ENCODE measurements around the gene GTPBP2.

Gene GTPBP2

GRCh38 chr6:43608807-43609206 is 20.3 kb downstream of the GTPBP2 start:
- no peaks in the 10 kb centered on the region for H3K27me3 ChIP-seq (ENCODE audit: insufficient read depth, low read length)
- H3K4me1 ChIP-seq (ENCODE audit: control insufficient read depth in 1 of 2, insufficient read depth in 2 of 2, low read length in 2 of 2) = peaks cover 2 to 3% of the 10 kb centered on the region in 2 experiments
- no peak overlapping the region for H4K91ac ChIP-seq (ENCODE audit: low read depth, low read length)
- no peak overlapping the region for H3K9ac ChIP-seq (ENCODE audit: low read length)
- H3K79me1 ChIP-seq (ENCODE audit: low read length) = no peaks in the 10 kb centered on the region
- no peak for DNase-seq
- H3K18ac ChIP-seq (ENCODE audit: low read length) = no peak overlapping the region
- no peak overlapping the region for H3K4me3 ChIP-seq (ENCODE audit: low read depth, low read length)
- H2AFZ ChIP-seq (ENCODE audit: insufficient read depth, low read length, poor library complexity) = no peak overlapping the region
- H3K23ac ChIP-seq (ENCODE audit: low read length) = no peak overlapping the region
- H3K79me2 ChIP-seq (ENCODE audit: control insufficient read depth, insufficient read depth, low read length, poor library complexity) = no peaks in the 10 kb centered on the region
- no peak overlapping the region for H2BK120ac ChIP-seq (ENCODE audit: insufficient read depth, low read length, poor library complexity)
- H3K9me3 ChIP-seq (ENCODE audit: insufficient read depth, low read depth, low read length) = no peaks in the 10 kb centered on the region
- H3K14ac ChIP-seq (ENCODE audit: low read length) = no peak overlapping the region
- no peak overlapping the region for H2BK5ac ChIP-seq (ENCODE audit: low read depth, low read length, poor library complexity)
- H4K12ac ChIP-seq (ENCODE audit: low read depth, low read length) = no peak overlapping the region
- peaks cover 18 to 21% of the 10 kb centered on the region in 2 experiments for H3K36me3 ChIP-seq (ENCODE audit: control insufficient read depth in 1 of 2, insufficient read depth in 2 of 2, low read length in 2 of 2)
- WGBS (ENCODE audit: extremely low coverage, insufficient coverage, insufficient read length) = no CpG with 5 or more reads among the region's 1 CpG
- no peak overlapping the region for H3K4me2 ChIP-seq (ENCODE audit: low read length)
- H2AK5ac ChIP-seq (ENCODE audit: low read length) = no peak overlapping the region
- no peak overlapping the region for H3K4ac ChIP-seq (ENCODE audit: low read depth, low read length)
- H4K8ac ChIP-seq (ENCODE audit: low read depth, low read length) = no peak overlapping the region
- no peak overlapping the region for H3K27ac ChIP-seq (ENCODE audit: low read depth, low read length)
- no peak overlapping the region for H2BK12ac ChIP-seq (ENCODE audit: low read length)

GRCh38 chr6:43608310-43608763 is 20.7 kb downstream of the GTPBP2 start:
- Histone ChIP-seq H3K79me1 (ENCODE audit: low read length) (no peaks in the 10 kb centered on the region), H3K79me2 (ENCODE audit: control insufficient read depth, insufficient read depth, low read length, poor library complexity) (no peaks in the 10 kb centered on the region), H3K9ac (ENCODE audit: low read length) (no peak overlapping the region), H4K91ac (ENCODE audit: low read depth, low read length) (no peak overlapping the region), H2BK120ac (ENCODE audit: insufficient read depth, low read length, poor library complexity) (no peak overlapping the region), H3K4ac (ENCODE audit: low read depth, low read length) (no peak overlapping the region), H4K8ac (ENCODE audit: low read depth, low read length) (no peak overlapping the region), H4K12ac (ENCODE audit: low read depth, low read length) (no peak overlapping the region), H3K9me3 (ENCODE audit: insufficient read depth, low read depth, low read length) (no peaks in the 10 kb centered on the region), H3K27ac (ENCODE audit: low read depth, low read length) (no peak overlapping the region), H3K36me3 (ENCODE audit: control insufficient read depth in 1 of 2, insufficient read depth in 2 of 2, low read length in 2 of 2) (peaks cover 16 to 22% of the 10 kb centered on the region in 2 experiments), H3K18ac (ENCODE audit: low read length) (no peak overlapping the region), H3K4me1 (ENCODE audit: control insufficient read depth in 1 of 2, insufficient read depth in 2 of 2, low read length in 2 of 2) (peaks cover 2% of the 10 kb centered on the region in 2 experiments), H2AFZ (ENCODE audit: insufficient read depth, low read length, poor library complexity) (no peak overlapping the region), H3K14ac (ENCODE audit: low read length) (no peak overlapping the region), H3K23ac (ENCODE audit: low read length) (no peak overlapping the region), H3K4me3 (ENCODE audit: low read depth, low read length) (no peak overlapping the region), H3K27me3 (ENCODE audit: insufficient read depth, low read length) (no peaks in the 10 kb centered on the region), H2AK5ac (ENCODE audit: low read length) (no peak overlapping the region), H2BK12ac (ENCODE audit: low read length) (no peak overlapping the region), H3K4me2 (ENCODE audit: low read length) (no peak overlapping the region), H2BK5ac (ENCODE audit: low read depth, low read length, poor library complexity) (no peak overlapping the region)
- peak; percentile 78 to 92 for DNase-seq
- WGBS (ENCODE audit: extremely low coverage, insufficient coverage, insufficient read length) = no CpG with 5 or more reads among the region's 5 CpGs

- Histone ChIP-seq H2BK12ac (ENCODE audit: low read length) (no peak overlapping the region), H3K4me3 (ENCODE audit: low read depth, low read length) (no peak overlapping the region), H3K27ac (ENCODE audit: low read depth, low read length) (no peak overlapping the region), H3K9ac (ENCODE audit: low read length) (no peak overlapping the region), H4K12ac (ENCODE audit: low read depth, low read length) (no peak overlapping the region), H3K18ac (ENCODE audit: low read length) (no peak overlapping the region), H3K79me1 (ENCODE audit: low read length) (no peaks in the 10 kb centered on the region), H3K9me3 (ENCODE audit: insufficient read depth, low read depth, low read length) (no peaks in the 10 kb centered on the region), H3K14ac (ENCODE audit: low read length) (no peak overlapping the region), H4K91ac (ENCODE audit: low read depth, low read length) (no peak overlapping the region), H2BK120ac (ENCODE audit: insufficient read depth, low read length, poor library complexity) (no peak overlapping the region), H3K23ac (ENCODE audit: low read length) (no peak overlapping the region), H2AK5ac (ENCODE audit: low read length) (no peak overlapping the region), H2AFZ (ENCODE audit: insufficient read depth, low read length, poor library complexity) (no peak overlapping the region), H3K27me3 (ENCODE audit: insufficient read depth, low read length) (no peaks in the 10 kb centered on the region), H4K8ac (ENCODE audit: low read depth, low read length) (no peak overlapping the region), H3K4me2 (ENCODE audit: low read length) (no peak overlapping the region), H3K4ac (ENCODE audit: low read depth, low read length) (no peak overlapping the region), H3K79me2 (ENCODE audit: control insufficient read depth, insufficient read depth, low read length, poor library complexity) (no peaks in the 10 kb centered on the region), H3K36me3 (ENCODE audit: control insufficient read depth in 1 of 2, insufficient read depth in 2 of 2, low read length in 2 of 2) (peaks cover 26 to 27% of the 10 kb centered on the region in 2 experiments), H3K4me1 (ENCODE audit: control insufficient read depth in 1 of 2, insufficient read depth in 2 of 2, low read length in 2 of 2) (peaks cover 2% of the 10 kb centered on the region in 2 experiments), H2BK5ac (ENCODE audit: low read depth, low read length, poor library complexity) (no peak overlapping the region)
- no CpG with 5 or more reads among the region's 2 CpGs for WGBS (ENCODE audit: extremely low coverage, insufficient coverage, insufficient read length)
- no peak for DNase-seq
These were observed 23.0 kb downstream of the GTPBP2 start for GRCh38 chr6:43606019-43606418.

GRCh38 chr6:43604174-43604573 is 24.9 kb downstream of the GTPBP2 start:
- no peak overlapping the region for H2BK12ac ChIP-seq (ENCODE audit: low read length)
- H3K18ac ChIP-seq (ENCODE audit: low read length) = no peak overlapping the region
- no peak overlapping the region for H4K91ac ChIP-seq (ENCODE audit: low read depth, low read length)
- no peak overlapping the region for H3K9ac ChIP-seq (ENCODE audit: low read length)
- H4K12ac ChIP-seq (ENCODE audit: low read depth, low read length) = no peak overlapping the region
- H3K36me3 ChIP-seq (ENCODE audit: control insufficient read depth in 1 of 2, insufficient read depth in 2 of 2, low read length in 2 of 2) = peaks cover 26 to 27% of the 10 kb centered on the region in 2 experiments
- no peak overlapping the region for H3K4ac ChIP-seq (ENCODE audit: low read depth, low read length)
- no peak overlapping the region for H2BK120ac ChIP-seq (ENCODE audit: insufficient read depth, low read length, poor library complexity)
- no peak overlapping the region for H3K27ac ChIP-seq (ENCODE audit: low read depth, low read length)
- no peak overlapping the region for H3K4me2 ChIP-seq (ENCODE audit: low read length)
- no peaks in the 10 kb centered on the region for H3K79me1 ChIP-seq (ENCODE audit: low read length)
- no peak overlapping the region for H2BK5ac ChIP-seq (ENCODE audit: low read depth, low read length, poor library complexity)
- no peak overlapping the region for H2AFZ ChIP-seq (ENCODE audit: insufficient read depth, low read length, poor library complexity)
- no peak overlapping the region for H3K23ac ChIP-seq (ENCODE audit: low read length)
- no peak for DNase-seq
- no CpG with 5 or more reads among the region's 2 CpGs for WGBS (ENCODE audit: extremely low coverage, insufficient coverage, insufficient read length)
- H3K14ac ChIP-seq (ENCODE audit: low read length) = no peak overlapping the region
- H4K8ac ChIP-seq (ENCODE audit: low read depth, low read length) = no peak overlapping the region
- no peaks in the 10 kb centered on the region for H3K4me1 ChIP-seq (ENCODE audit: control insufficient read depth in 1 of 2, insufficient read depth in 2 of 2, low read length in 2 of 2)
- no peaks in the 10 kb centered on the region for H3K9me3 ChIP-seq (ENCODE audit: insufficient read depth, low read depth, low read length)
- H3K4me3 ChIP-seq (ENCODE audit: low read depth, low read length) = no peak overlapping the region
- no peaks in the 10 kb centered on the region for H3K27me3 ChIP-seq (ENCODE audit: insufficient read depth, low read length)
- H3K79me2 ChIP-seq (ENCODE audit: control insufficient read depth, insufficient read depth, low read length, poor library complexity) = no peaks in the 10 kb centered on the region
- H2AK5ac ChIP-seq (ENCODE audit: low read length) = no peak overlapping the region

Data from trophoblast cell (in vitro differentiated cells and primary cell).